Testis (tissue), 2 donors: ENCODE results near the gene TMIGD3.

ENCODE experiments used
- CTCF ChIP-seq, 3 experiments: fragments of 450-650 bp in 2 of 3; fragments of 200-600 bp in 1 of 3; sonication (generic) in 1 of 3; IDR thresholded peaks; one replicate each; pipeline ENCODE4 v1.5.1; 2016 to 2019; ENCODE audit warnings: antibody characterized with exemption in 3 of 3, mild to moderate bottlenecking in 2 of 3, moderate library complexity in 1 of 3
- POLR2A ChIP-seq: fragments of 450-650 bp; IDR thresholded peaks from one replicate; pipeline ENCODE4 v1.6.1; 2017; ENCODE audit warnings: antibody characterized with exemption, mild to moderate bottlenecking, moderate library complexity

- TF ChIP-seq CTCF (IDR thresholded peaks at IDR 0.05) (no peak), POLR2A (no peak)
Measured at GRCh38 chr1:111489604-111490003, 13.8 kb downstream of the TMIGD3 start.
